Fibroblast of lung (primary cell): ENCODE results near the gene DONSON. TPM values are rescaled to one million over a fixed set of nuclear protein-coding genes. Genes with fewer than 3 reads are reported as not detected.
A peak's percentile ranks its signal among the peaks of the same experiment; 100 is the strongest.

Experiments
- DNase-seq, 2 donors: peaks; one replicate each; pipeline versions ENCODE4 v3.0.0 to v3.0.0-alpha.2; 2010; ENCODE audit warnings: low read depth in 2 of 2
- H2AFZ ChIP-seq: 2 replicates; pipeline ENCODE4 v1.5.1; 2012; ENCODE audit warnings: low read length, control low read depth, inconsistent platforms
- H3K27ac ChIP-seq: 2 replicates; pipeline ENCODE4 v1.5.1; 2011; ENCODE audit warnings: low read length, control low read depth; ENCODE audit not compliant: insufficient read depth
- H3K27me3 ChIP-seq: 2 replicates; pipeline ENCODE4 v1.5.1; 2011; ENCODE audit warnings: mild to moderate bottlenecking, low read length; ENCODE audit not compliant: control insufficient read depth, insufficient read depth
- H3K36me3 ChIP-seq: 2 replicates; pipeline ENCODE4 v1.5.1; 2011; ENCODE audit warnings: low read length; ENCODE audit not compliant: control insufficient read depth, insufficient read depth
- H3K4me1 ChIP-seq: 2 replicates; pipeline ENCODE4 v1.5.1; 2011; ENCODE audit warnings: low read length; ENCODE audit not compliant: control insufficient read depth, insufficient read depth; ENCODE audit errors: extremely low read depth
- H3K4me2 ChIP-seq: 2 replicates; pipeline ENCODE4 v1.5.1; 2011; ENCODE audit warnings: low read length, control low read depth; ENCODE audit not compliant: insufficient read depth; ENCODE audit errors: extremely low read depth
- H3K4me3 ChIP-seq, 4 experiments: fragments of 200-600 bp in 1 of 4; sonication (generic) in 1 of 4; replicated peaks in 1 of 4; 2 replicates each; pipeline ENCODE4 v1.5.1; 2011 to 2016; ENCODE audit warnings: low read length in 4 of 4, low read depth in 3 of 4, mild to moderate bottlenecking in 3 of 4, control low read depth in 2 of 4, inconsistent platforms in 1 of 4, mixed read lengths in 1 of 4; ENCODE audit not compliant: insufficient read depth in 1 of 4; ENCODE audit errors: control extremely low read depth in 1 of 4
- H3K79me2 ChIP-seq: 2 replicates; pipeline ENCODE4 v1.5.1; 2012; ENCODE audit warnings: mild to moderate bottlenecking, low read length, inconsistent platforms; ENCODE audit not compliant: control insufficient read depth, insufficient read depth
- H3K9ac ChIP-seq: 2 replicates; pipeline ENCODE4 v1.5.1; 2011; ENCODE audit warnings: mild to moderate bottlenecking, low read length, control low read depth; ENCODE audit not compliant: insufficient read depth
- H3K9me3 ChIP-seq: 2 replicates; pipeline ENCODE4 v1.5.1; 2012; ENCODE audit warnings: low read depth, low read length; ENCODE audit not compliant: control insufficient read depth, insufficient read depth
- H4K20me1 ChIP-seq: 2 replicates; pipeline ENCODE4 v1.5.1; 2011; ENCODE audit warnings: low read length; ENCODE audit not compliant: control insufficient read depth, insufficient read depth; ENCODE audit errors: extremely low read depth
- EZH2 ChIP-seq: IDR thresholded peaks from 2 replicates; pipeline ENCODE4 v1.5.1; 2012; ENCODE audit warnings: low read length, control low read depth, mild to moderate bottlenecking; ENCODE audit errors: missing control alignments
- polyA plus RNA-seq, 2 donors: library from polyadenylated mRNA; depleted of rRNA in 1 of 2; stranded (reverse) in 1 of 2; unstranded in 1 of 2; fragments of >200 nt; gene quantifications; 2 replicates each; pipeline ENCODE4 v1.2.1, GENCODE V29; 2011 to 2012; ENCODE audit warnings: missing spikeins in 1 of 2
- total RNA-seq: library from RNA; depleted of rRNA; stranded (reverse); fragments of >200 nt; gene quantifications from 2 replicates; pipeline ENCODE4 v1.2.1, GENCODE V29; 2014
- TF ChIP-seq, protein P1 (sequence below), 2 donors: IDR thresholded peaks in 1 of 2; conservative IDR thresholded peaks in 1 of 2; 1 replicate in 1 of 2; 2 replicates in 1 of 2; pipeline ENCODE4 v1.5.1; 2011 to 2012; ENCODE audit warnings: low read length in 2 of 2, control low read depth in 1 of 2, inconsistent platforms in 1 of 2, low read depth in 1 of 2, mild to moderate bottlenecking in 1 of 2

The DONSON gene
- total and polyA plus RNA-seq, 2 donors (not counting 1 experiment from before 2014, with no cell fraction given), result 14.7 to 23.6 TPM

DNA sequence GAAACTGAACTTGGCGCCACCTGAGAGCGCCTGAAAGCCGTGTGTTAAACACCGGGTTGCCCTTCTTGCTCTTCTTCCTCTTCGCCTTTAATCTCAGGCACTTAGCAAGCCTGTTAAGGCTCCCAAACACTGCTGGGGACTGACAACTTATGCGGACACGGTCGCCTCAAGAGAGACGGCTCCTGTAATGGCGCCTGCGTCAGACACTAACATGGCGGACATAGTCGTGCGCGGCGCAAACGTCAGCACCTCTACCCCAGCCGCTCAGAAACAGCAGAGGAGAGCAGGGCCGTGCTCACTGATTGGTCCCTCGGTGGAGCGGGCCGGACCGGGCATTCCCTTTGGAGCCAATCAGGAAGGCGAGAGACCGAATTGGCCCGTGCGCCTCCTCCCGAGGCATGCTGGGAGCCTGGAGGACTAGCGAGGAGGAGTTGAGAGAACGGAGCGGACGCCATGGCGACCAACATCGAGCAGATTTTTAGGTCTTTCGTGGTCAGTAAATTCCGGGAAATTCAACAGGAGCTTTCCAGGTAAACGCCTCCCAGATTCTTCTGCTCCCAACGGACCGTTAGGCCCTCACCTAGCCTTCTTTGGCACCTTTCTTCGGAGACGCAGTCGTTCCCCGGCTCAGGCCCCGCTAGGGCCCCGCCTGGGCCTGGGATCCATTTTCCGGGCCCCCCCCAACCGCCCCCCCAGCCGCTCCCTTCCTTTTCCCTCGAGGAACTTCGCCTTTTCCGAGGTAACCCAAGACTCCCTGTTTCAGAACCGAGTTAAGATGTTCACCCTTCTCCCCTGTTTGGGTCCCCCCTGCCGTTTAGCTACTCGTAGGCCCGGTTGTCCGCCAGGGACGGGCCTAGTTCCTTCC, 45.6 kb downstream of the DONSON start, which contains the start of gene SON:
SON (plus strand) TSS at position 399 of the 865 bp plus-strand sequence; CDS start at position 454, 55 bp downstream.
- peaks cover 7% of the 10 kb centered on the region for H3K4me1 ChIP-seq
- H3K27ac ChIP-seq, result peak within 1 kb of the TSS; percentile 99
- H3K79me2 ChIP-seq, result peaks cover 75% of the 10 kb centered on the region
- no peaks in the 10 kb centered on the region for H3K9me3 ChIP-seq
- peaks cover 7% of the 10 kb centered on the region for H4K20me1 ChIP-seq
- H3K4me3 ChIP-seq, result peak within 1 kb of the TSS; percentile 65 to 97 (median 78)
- H3K36me3 ChIP-seq, result peaks cover 2% of the 10 kb centered on the region
- DNase-seq, result peak; percentile 99
- H3K9ac ChIP-seq, result peak within 1 kb of the TSS; percentile 98
- no peak for TF ChIP-seq EZH2
- TF ChIP-seq, protein P1, sequence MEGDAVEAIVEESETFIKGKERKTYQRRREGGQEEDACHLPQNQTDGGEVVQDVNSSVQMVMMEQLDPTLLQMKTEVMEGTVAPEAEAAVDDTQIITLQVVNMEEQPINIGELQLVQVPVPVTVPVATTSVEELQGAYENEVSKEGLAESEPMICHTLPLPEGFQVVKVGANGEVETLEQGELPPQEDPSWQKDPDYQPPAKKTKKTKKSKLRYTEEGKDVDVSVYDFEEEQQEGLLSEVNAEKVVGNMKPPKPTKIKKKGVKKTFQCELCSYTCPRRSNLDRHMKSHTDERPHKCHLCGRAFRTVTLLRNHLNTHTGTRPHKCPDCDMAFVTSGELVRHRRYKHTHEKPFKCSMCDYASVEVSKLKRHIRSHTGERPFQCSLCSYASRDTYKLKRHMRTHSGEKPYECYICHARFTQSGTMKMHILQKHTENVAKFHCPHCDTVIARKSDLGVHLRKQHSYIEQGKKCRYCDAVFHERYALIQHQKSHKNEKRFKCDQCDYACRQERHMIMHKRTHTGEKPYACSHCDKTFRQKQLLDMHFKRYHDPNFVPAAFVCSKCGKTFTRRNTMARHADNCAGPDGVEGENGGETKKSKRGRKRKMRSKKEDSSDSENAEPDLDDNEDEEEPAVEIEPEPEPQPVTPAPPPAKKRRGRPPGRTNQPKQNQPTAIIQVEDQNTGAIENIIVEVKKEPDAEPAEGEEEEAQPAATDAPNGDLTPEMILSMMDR (conservative IDR thresholded peaks at IDR 0.05 in 1 of 2, IDR thresholded peaks at IDR 0.05 in 1 of 2; ENCODE audit: low read depth in 1 of 2, low read length in 2 of 2), result no peak
- peak within 1 kb of the TSS; percentile 84 for H3K4me2 ChIP-seq
- peak within 1 kb of the TSS; percentile 76 for H2AFZ ChIP-seq
- no peaks in the 10 kb centered on the region for H3K27me3 ChIP-seq

DNA sequence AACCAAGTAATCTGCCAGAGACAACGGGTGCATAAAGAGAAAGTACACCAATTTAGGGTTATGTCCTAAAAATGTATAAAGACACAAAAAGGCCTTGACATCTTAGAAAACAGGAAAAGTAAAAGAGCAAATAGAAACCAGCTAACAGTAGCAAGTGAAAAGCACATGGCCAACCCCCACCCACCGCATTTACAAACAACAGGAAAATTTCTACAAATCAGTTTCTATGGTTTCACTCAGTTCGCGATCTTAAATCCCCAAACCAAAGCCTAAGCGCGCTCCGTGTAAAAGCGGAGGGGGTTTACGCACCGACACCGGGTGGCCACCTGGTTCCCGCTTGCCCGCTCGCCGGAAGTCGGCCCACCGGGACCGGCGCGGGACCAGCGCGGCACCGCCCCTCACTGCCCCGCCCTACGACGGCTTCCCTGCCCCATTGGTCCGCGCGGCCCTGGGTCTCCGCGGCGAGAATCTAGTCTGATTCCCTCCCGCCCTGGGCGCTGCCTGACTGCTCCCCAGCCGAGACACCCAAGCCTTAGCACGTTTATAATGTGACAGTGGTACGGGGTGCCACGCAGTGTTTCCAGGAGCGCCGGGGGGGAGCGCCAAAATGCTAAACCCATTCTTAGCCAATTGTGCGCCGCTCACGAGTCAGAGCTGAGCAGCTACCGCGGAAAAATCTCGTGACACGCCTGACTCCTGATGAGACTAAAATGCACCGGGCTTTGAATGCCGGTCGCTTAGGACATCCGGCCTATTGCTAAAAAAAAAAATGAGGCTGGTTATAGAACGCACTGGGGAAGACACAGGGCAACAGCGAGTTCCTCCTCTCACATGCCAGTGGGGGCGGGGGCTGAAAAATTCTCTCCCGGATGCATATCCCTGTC, 46.5 kb downstream of the DONSON start, which contains the start of gene GART:
GART (minus strand) TSS at position 362 of the 884 bp plus-strand sequence. CDS start 2,802 bp downstream, outside the sequence.
- peaks cover 69% of the 10 kb centered on the region for H3K79me2 ChIP-seq
- peak within 1 kb of the TSS; percentile 76 for H2AFZ ChIP-seq
- peak within 1 kb of the TSS; percentile 70 for H3K4me2 ChIP-seq
- no peaks in the 10 kb centered on the region for H3K27me3 ChIP-seq
- H3K9ac ChIP-seq, result peak within 1 kb of the TSS; percentile 98
- H3K9me3 ChIP-seq, result no peaks in the 10 kb centered on the region
- H3K36me3 ChIP-seq, result peaks cover 1% of the 10 kb centered on the region
- H3K4me1 ChIP-seq, result peaks cover 7% of the 10 kb centered on the region
- H3K4me3 ChIP-seq, result peak within 1 kb of the TSS; percentile 65 to 97 (median 78)
- DNase-seq, result peak; percentile 68 to 71
- H4K20me1 ChIP-seq, result peaks cover 7% of the 10 kb centered on the region
- peak within 1 kb of the TSS; percentile 99 for H3K27ac ChIP-seq
- TF ChIP-seq, protein P1 (conservative IDR thresholded peaks at IDR 0.05 in 1 of 2, IDR thresholded peaks at IDR 0.05 in 1 of 2; ENCODE audit: low read depth in 1 of 2, low read length in 2 of 2), result no peak
- no peak for TF ChIP-seq EZH2
